Limb (tissue), 2 donors: ENCODE data around the gene ANGPTL5.
"Not testable (repeated sequence)": the region's sequence is repeated elsewhere in the genome, so short reads cannot be mapped to it uniquely, and the experiment has no call there.

Source experiments
- DNase-seq, 2 donors: peaks; one replicate each; pipeline ENCODE4 v3.0.0-alpha.2; 2016; ENCODE audit errors: extremely low spot score in 2 of 2

The ANGPTL5 gene

DNA sequence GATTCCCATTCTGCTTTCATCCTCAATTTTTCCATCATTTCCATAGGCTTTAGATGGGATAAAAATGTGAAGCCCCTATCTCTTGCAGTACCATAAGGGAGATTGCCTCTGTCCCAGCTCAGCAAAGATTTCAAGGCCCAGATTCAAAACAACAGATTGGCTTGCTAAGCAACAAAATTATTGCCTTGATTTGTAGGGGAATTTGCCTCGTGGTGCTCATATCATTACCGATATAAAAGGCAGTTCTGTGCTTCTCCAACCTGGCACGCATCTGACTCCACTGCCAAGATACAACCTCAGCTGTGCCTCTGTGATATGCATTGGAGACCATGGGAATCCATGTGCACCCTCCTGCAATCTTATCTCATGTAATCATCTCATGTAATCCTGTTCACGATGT is 26.6 kb downstream of the ANGPTL5 start:
- no peak for DNase-seq

DNA sequence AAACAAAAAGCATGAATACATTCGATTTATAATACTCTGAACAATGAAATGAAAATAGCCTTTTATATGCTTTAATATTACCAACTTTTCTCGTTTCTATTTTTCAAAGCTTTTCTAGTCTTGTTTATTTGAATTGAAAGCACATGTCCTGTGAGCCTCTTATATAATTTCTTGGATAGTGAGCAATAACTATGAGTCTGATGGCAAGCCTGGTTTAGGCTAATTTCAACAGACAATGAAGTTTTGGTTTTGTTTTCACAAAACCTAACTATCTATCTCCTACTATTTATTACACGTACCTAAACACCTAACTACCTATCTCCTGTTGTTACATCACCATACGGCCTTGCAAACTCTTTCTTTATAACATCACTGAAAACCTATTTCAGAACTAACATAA is 30.7 kb downstream of the ANGPTL5 start:
- DNase-seq = no peak

DNA sequence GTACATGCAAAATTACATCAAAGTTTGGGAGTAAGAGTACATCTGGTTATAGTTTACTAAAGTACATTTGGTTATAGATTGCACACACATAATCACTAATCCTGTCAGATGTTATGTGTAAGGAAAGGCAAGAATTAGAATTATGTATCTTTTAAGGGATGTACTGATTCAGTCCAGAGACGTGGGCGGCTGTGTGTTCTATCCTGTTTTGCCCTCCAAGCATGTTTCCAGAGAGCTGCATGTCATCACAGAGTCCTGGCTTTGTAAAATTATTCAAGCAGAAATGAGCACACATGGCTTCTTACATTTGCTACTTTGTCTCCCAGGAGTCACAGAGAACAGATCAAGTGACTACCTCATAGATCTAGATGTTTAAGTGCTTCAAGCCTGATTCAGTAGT is 34.7 kb downstream of the ANGPTL5 start:
- no peak for DNase-seq

DNA sequence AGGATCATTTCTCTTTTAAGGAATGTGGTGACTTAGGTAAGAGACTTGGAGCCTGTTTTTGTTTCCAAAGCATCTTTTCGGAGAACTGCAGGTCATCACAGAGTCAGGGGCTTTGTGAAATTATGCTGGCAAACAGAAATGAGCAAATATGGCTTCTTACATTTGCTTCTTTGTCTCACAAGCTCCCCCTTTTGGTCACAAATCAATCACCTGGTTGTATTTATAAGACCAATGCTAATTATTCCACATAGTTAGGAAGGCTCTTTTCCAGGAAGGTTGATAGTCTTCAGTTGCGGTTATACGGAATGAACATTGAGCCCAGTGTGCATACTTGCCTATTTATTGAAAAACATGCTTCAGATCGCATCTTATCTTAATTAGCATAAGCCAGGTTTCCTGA is 36.1 kb downstream of the ANGPTL5 start:
- no peak for DNase-seq

DNA sequence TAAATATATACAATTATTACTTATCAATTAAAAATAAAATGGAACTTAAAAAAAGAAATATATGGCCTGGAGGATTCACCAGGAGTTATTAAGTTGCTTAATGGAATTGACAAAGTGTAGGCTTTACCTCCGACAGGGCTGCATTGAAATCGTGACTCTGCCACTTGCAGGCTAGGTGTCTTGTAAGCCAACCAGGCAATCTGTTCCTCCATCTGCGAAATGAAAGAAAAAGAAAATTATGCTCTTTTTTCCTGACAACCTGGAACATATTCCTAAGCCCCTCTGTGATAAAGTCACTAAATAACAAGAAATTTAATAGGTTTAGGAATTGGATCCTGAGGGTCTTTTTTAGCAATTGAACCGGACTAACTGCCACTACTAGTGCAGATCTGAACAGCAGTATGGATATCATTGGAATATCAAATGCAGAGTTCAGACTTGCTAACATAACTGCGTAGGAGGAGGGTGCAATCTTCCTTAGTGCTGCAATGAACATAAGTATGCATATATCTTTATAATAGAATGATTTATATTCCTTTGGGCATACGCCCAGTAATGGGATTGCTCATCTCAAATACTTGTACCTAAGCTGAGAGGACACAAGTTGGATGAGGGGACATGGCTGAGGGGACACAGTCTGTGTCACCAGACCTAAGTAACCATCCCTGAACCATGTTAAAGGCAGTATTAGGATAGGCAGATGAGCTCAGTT is 44.0 kb downstream of the ANGPTL5 start:
- DNase-seq = no peak

DNA sequence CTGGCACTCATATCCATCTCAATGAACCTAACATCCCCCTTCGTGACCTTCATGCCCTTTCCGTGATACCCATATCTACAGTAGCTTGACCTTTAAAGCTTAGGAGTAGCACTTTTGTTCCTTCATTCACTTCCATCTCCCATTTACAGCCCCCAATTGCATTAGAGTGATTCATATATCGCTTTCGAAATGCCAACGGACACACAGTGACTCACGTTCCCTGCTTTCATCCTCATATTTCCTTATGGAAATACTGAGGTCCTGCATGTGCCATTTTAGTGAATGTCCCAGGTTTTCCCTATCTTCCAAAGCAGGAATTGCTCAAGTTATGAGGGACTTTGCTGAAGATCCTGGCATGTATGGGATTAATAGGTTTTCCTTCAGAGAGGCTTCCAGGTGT is 45.8 kb downstream of the ANGPTL5 start:
- no peak for DNase-seq

DNA sequence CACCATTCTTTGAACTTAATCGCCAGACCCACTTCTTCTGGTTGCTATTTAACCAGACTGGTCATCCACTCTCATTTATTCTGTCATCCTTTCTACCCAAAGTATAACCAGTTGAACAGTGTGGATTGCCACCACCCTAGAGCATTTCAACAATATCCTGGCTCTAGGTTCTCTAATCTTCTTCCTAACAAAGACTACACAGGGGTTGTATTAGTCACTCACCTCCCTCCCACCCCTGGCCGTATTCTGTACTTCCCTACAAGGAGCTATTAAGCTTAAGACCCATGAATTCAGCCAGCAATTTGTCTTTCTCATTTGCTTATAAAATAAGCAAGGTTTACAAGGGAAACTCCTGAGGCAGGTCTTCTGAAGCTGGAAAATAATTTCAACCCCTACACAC is 48.4 kb downstream of the ANGPTL5 start:
- no peak for DNase-seq

DNA sequence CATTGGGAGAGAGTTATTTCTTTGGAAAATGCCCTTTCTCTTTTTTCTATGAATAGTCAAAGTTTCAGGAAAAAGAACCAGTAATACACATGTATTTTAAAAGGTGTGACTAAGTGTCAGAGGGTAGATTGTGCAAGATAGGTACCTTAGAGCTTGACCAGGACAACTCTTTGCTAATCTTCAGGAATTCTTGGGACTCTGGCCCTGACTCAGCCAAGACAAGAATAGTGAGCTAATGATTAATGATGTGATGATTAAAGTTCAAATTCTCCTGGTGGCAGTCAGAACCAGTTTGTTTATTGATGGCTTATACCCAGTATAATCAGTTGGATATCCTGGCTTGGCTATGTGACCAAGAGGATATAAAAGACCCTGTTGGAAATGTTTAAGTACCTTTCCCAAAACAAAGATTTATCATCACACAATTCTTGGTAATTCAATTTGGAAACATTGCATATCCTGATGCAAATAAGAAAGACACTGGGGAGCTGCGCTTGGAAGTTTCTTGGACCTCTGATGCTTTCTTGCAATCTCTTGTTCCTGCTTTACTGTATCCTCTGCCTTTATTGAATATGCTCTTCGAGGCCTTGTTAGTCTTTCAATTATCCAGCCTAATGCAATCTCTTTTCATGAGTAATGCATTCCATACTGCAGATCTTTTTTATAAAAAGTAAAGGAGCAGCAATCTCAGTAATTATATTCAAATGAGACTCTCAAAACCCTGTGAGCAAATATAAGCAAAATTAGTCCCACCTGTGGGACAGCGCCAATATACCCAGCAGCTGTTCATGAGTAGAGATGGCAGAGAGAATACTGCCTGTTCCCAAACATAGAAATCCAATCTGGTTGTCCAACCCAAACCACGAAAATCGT is 49.5 kb downstream of the ANGPTL5 start:
- no peak for DNase-seq

DNA sequence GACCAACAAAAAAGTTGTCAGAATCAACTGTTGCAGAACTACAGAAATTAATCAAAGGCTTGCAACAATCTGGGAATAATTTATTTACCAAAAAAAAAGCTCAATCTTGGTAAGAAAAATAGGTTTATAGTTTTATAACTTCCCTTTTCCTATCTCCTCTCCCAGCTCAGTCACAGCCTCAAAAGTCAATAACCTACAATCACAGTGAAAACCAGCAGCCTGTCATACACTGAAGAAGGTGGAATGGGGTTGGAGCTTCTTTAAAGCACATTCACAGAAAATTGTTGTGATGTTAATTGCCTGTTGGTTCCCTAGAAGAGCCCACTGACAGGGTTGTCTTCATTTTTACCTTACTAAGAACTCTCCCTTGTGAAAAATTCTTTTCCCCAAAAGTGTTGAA is 52.2 kb downstream of the ANGPTL5 start:
- DNase-seq = no peak

DNA sequence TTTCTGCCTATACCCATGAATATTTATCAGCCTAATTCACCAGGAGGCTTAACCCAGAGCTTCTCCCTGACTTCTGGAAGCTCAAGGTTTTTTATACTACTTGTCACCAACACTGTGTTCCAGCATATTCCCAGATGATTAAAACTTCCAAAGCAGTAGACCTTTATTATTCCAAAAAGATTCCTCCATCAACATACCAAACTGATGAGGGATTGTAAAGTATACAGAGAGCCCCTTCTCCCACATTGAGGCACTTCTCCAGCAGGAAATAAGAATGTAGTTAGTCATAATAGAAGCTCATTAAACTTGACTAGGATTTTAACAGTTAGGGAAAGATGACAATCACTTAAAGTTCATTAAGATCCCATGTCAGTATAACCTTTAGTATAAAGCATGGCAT is 53.0 kb downstream of the ANGPTL5 start:
- DNase-seq = no peak

DNA sequence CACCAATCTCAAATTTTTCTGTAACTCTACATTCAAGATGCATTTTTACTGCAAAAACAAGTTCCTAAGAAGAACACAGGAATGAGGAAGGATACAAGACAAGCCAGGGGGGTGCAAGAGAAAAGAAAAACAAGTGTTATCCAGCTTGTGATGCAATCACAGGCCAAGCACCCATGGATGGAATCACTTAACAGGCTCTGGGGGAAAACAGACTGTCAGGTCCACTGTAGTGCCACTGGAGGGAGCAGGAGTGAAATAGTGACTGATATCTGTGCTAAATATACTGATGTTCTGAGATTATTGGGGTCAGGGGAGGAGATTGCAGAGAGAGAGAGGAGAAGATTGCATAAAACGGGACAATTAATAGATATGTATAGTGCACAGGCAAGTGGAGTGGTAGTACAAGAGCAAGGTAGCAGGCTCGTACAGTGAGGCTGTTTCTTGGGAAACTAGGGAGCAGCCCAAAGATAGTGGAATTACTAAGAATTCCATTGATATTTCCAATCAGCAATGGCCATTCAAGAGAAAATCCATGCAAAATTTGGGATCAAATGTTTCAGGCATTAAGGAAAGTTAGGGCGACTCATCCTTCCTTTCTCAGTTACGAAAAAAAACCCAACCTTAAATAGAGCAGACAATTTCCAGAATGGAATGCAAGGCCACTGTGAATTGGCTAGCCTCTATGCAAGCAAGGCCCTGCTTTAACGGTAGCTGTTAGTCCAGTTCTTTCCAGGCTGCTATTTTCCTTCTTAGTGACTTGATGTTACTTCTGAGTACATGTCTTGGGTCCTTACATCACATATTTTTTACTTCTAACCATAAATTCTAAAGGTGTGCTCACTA is 53.7 kb downstream of the ANGPTL5 start:
- no peak for DNase-seq

DNA sequence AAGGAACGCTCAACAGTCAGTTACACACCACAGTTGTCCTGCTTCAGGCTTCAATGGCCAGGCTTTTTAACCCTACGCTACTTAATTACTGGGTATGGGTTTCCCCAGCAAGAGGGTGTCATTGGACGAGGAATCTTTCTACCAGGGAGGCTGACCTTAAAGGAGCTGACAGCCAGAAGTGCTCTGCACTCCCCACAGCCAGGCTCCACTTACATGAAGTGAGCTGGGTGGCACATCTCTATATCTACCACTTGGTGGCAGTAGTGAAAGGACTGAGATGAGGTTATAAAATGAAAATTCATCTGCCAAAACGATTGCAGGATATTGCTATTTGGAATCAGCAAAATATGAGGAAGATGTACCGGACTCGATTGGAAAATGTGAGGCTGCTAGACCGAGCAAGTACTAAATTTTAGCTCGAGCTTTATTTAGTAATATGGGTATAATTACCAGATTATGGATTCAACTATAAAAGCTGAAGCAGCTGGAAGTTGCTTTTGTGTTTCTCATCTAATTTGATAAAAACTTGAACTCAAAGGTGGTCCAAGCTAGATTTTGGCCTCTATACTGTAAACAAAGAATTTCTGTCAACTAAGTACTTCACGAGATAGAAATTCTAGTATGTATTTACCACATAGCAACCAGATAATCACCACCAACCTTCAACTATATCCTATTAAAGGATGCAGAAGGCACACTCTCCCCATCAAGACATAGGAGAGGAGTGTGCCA is 55.5 kb downstream of the ANGPTL5 start:
- DNase-seq = peak; percentile 42 to 79

DNA sequence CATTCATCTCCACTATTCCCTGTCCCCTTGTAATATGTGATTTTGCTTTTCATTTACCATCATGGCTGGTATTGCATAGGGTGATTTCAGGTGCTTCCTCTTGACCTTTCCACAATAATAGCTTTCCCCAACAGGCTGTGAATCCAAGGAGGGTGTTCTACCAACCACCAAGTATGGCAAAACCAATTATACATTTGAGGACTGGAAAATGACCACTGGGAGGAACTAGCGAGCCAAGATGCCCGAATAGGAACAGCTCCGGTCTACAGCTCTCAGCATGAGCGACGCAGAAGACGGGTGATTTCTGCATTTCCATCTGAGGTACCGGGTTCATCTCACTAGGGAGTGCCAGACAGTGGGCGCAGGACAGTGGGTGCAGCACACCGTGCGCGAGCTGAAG is 64.1 kb downstream of the ANGPTL5 start:
- not testable (repeated sequence) for DNase-seq

DNA sequence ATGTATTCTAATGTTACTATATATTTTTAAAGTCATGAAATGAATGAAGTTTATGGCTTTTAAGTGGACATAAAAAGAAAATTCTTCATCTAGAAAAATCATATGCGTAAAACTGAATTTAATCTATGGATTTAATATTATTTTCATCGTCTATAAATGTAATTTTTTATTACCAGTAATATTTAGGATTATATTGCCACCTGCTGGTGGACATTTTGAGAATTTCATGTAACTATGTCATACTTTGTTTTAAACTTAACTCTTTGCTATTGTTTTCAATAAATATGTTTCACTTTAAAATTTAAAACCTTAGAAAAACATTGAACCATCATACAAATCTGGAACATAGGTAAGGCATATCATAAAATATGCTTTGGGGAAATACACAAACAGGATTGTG is 68.1 kb downstream of the ANGPTL5 start:
- DNase-seq = peak in 1 of 2 donors; percentile 54

DNA sequence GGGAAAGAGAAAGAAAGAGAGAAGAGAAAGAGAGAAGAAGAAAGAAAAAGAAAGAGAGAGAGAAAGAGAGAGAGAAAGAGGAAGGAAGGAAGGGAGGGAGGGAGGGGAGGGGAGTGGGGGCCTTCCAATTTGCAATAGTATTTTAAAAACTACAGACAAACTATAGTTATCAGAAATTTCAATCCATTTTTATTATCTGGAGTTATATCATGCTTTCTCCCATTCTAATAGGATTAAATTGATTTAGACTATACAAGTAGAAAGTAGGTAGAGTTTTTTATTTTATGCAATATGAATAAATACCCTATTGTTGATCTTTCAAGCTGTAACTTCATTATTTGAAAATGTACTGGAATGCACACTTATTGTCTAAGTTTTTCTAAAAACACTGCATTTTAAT is 71.7 kb downstream of the ANGPTL5 start:
- DNase-seq = no peak

DNA sequence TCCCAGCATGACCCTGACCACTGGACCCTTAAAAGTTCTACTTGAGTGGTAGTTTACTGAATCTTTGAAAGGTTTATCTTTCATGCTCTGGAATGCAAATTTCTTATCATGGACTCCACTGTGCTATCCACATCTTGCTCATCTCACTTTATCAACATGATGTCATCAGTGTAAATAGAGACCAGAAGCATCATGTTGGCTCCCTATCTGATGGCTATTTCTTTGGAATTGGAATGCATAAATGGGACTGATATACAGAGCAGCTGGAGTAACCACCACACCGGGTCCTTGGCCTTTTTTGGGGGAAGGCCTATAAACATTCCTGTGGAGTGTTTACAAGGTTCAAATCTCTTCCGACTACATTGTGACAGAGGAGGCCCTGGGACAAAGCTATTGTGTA is 75.6 kb downstream of the ANGPTL5 start:
- DNase-seq = no peak
